Astrocyte (in vitro differentiated cells and primary cell): ENCODE data around the gene HOXB13.

Experiments used
- CTCF ChIP-seq: IDR thresholded peaks from 2 replicates; pipeline ENCODE4 v1.5.1; 2011; ENCODE audit warnings: low read depth, mild to moderate bottlenecking, inconsistent platforms, low read length, moderate library complexity; ENCODE audit not compliant: insufficient read depth
- EZH2 ChIP-seq: IDR thresholded peaks from 2 replicates; pipeline ENCODE4 v1.6.1; 2012; ENCODE audit warnings: mild to moderate bottlenecking, low read length, inconsistent platforms; ENCODE audit not compliant: insufficient read depth

DNA sequence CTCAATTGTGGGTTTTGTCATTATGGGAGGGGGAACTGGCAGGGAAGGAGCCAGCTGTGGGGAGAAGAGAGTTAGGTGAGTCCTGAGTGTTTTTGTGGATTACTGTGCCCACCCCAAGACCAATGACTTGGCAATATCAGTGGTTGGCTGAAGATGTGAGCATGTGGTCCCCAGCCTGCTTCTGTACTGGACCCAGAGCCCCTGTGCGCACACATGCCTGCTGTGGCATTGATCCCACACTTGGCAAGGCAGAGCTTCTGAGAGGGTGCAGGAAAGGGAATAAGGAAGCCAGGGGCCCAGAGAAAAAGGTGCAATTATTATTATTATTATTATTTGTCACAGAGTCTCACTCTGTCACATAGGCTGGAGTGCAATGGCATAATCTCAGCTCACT is 7.5 kb downstream of the HOXB13 start:
- no peak for TF ChIP-seq CTCF
- no peak for TF ChIP-seq EZH2
